HG03520 (cell line): Measurements from ENCODE around the gene ADAMTS13.

Experiments used
- ATAC-seq: cut with Tn5 transposase; IDR thresholded peaks from one replicate; pipeline ENCODE4 v1.9.1; 2021; ENCODE audit warnings: mild to moderate bottlenecking, moderate library complexity; ENCODE audit not compliant: unreplicated experiment

The ADAMTS13 gene

GRCh38 chr9:133452562-133452961 lies 30.4 kb downstream of the ADAMTS13 start:
- ATAC-seq, result no peak

GRCh38 chr9:133453651-133454050 lies 31.5 kb downstream of the ADAMTS13 start:
- no peak for ATAC-seq

- ATAC-seq, result no peak
Measured at GRCh38 chr9:133454325-133454724, 32.2 kb downstream of the ADAMTS13 start.

GRCh38 chr9:133454943-133455673 lies 32.9 kb downstream of the ADAMTS13 start:
- no peak for ATAC-seq

DNA sequence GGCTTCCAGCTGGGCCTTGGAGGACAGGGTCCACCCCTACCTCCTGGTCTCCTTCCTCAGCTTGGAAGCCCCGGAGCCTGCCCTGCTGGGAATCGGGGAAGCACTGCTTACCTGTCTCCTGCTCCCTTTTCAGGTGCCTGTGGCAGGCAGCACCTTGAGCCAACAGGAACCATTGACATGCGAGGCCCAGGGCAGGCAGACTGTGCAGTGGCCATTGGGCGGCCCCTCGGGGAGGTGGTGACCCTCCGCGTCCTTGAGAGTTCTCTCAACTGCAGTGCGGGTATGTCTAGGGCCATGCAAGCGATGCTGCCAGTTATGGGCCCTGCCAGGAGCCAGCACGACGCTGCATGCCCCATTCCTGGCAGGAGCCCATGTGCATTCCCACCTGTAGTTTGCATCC lies 33.8 kb downstream of the ADAMTS13 start:
- no peak for ATAC-seq

DNA sequence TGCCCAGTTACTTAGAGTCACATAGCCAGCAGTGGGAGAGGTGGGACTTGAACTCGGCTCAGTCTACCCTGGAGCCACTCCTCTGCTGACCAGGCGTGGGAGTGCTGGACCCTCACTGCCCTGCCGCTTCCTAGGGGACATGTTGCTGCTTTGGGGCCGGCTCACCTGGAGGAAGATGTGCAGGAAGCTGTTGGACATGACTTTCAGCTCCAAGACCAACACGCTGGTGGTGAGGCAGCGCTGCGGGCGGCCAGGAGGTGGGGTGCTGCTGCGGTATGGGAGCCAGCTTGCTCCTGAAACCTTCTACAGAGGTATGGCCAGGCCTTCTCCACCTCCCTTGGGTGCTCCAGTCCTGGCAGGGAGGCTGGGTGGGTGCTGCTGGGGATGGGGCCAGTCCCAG lies 34.2 kb downstream of the ADAMTS13 start:
- ATAC-seq, result no peak

- ATAC-seq, result no peak
Measured at GRCh38 chr9:133457233-133457632, 35.1 kb downstream of the ADAMTS13 start.

DNA sequence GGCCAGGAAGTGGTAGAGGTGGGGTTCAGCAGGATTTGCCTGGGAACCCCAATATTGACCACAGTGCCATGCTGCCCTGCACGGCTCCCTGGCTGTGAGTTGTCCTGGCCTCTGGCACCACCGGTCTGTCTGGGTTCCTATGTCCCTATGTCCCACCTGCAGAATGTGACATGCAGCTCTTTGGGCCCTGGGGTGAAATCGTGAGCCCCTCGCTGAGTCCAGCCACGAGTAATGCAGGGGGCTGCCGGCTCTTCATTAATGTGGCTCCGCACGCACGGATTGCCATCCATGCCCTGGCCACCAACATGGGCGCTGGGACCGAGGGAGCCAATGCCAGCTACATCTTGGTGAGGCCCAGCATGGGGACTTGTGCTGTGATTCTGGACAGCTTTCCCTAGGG lies 35.6 kb downstream of the ADAMTS13 start:
- ATAC-seq, result no peak

DNA sequence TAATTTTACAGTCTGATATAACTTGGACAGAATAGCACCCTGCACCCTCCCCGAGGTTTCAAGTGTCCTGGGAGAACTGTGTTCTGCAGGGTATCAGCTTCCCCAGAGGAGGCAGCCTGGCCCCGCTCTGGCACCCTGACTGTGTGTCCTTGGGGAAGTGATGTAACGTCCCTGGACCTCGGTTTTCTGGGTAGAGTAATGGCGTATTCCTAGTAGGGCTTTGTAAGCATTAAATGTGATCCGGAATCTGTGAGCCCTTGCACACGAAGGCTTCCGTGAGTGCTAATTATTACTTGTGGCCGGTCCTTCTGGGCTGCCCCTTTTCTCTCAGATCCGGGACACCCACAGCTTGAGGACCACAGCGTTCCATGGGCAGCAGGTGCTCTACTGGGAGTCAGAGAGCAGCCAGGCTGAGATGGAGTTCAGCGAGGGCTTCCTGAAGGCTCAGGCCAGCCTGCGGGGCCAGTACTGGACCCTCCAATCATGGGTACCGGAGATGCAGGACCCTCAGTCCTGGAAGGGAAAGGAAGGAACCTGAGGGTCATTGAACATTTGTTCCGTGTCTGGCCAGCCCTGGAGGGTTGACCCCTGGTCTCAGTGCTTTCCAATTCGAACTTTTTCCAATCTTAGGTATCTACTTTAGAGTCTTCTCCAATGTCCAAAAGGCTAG lies 36.6 kb downstream of the ADAMTS13 start:
- no peak for ATAC-seq

GRCh38 chr9:133459476-133460404 lies 37.6 kb downstream of the ADAMTS13 start, which contains the start of gene CACFD1:
CACFD1 (plus strand) TSS chr9:133459978; CDS start chr9:133460067, 89 bp downstream.
- peak; percentile 68 for ATAC-seq

DNA sequence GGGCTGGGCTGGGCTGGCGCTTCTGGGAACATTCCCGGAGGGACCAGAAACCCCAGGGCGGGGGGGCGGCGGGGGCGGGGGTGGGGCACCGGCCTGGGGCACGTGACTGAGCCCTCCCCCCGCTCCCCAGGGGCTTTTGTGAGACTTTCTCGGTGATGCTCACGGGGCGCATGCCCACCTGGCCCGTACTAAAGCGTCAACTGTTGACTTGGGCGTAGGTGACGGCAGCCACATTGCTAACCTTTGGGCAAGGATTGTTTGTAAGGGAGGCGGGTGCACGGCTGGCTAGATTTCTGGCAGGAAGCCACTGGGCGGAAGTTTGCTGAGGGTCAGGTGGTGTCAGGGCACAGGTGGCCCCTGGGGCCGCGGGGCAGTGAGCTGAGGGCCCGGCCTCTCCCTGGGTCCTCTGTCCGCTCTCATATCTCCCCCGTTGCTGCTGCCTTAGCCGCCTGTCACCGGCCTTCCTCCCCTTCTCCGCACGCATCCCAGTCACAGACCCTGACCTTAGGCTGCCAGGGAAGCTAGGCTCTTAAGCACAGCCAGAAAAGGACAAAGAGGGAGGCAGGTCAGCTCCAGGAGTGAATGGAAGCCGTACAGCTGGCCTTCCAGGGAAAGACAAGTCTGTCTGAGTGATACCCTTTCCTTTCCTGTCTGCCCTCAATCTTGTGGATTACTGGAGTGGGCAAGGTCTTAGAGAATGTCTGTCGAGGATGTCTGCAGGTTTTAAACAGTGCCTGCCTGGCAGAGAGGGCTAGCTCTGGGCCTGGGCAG lies 38.4 kb downstream of the ADAMTS13 start:
- ATAC-seq, result peak; percentile 11

- no peak for ATAC-seq
Measured at GRCh38 chr9:133461975-133462374, 39.8 kb downstream of the ADAMTS13 start.

DNA sequence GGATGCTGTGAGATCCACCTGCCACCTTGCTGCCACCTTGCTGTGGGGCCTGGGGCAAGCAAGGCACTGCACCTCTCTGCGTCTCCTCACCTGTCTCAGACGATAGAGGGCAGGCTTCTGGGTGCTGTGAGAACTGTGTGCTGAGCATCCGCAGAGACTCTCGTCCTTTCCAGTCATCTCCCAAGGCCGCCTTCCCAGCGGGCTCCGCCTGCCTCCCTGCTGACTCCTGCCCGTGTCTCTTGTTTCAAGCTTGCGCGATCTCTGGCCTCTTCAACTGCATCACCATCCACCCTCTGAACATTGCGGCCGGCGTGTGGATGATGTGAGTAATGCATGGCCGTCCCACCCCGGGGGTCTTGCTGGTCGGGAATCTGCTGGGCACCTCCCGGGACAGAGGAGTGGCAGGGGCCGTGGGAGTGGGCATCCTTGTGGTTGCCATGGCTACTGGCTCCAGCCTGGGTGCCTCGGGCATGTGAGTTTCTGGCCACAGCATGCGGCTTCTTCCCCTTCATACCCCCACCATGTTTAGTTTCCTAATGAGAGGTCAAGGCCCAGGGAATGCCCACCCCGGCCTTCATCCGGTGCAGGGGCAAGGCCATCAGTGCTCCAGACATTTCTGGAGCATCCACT lies 41.2 kb downstream of the ADAMTS13 start:
- no peak for ATAC-seq

GRCh38 chr9:133463864-133464615 lies 41.9 kb downstream of the ADAMTS13 start:
- ATAC-seq, result no peak

GRCh38 chr9:133464638-133465037 lies 42.5 kb downstream of the ADAMTS13 start:
- no peak for ATAC-seq

DNA sequence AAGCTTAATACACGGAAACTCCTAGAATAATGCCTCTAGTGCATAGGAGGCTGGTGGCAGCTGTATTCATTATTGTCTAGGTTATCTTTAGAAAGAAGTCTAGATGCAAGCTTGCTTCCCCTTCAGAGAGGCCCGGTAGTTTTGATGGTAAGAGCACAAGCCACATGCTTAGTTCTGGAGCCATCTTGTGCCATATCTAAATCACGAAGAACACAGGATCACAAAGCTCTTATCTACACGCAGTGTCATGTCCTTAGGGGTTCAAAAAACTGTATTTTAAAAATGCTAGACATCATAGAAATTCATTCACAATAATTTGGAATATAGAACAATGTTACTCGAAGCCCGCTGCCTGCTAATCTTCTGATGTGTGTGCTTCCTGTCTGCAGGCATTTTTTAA lies 43.8 kb downstream of the ADAMTS13 start:
- ATAC-seq, result no peak

DNA sequence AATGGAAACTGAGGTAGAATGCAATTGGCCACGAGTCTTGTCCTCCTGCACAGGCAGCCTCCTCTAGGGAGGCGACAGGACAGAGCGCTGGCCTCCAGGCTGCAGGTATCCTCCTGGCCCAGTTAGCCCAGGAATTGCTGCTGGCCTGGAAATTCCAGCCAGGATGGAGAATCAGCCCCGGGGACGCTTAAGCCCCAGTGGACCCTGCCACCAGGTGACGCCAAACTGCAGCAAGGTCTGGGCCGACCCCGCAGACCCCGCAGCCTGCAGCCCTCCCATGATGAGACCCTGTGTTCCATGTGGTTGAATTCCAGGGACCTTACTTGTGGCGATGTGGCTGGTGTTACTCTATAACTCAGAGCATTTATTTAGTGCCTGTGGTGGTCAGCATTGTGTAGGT lies 44.9 kb downstream of the ADAMTS13 start:
- ATAC-seq, result no peak

DNA sequence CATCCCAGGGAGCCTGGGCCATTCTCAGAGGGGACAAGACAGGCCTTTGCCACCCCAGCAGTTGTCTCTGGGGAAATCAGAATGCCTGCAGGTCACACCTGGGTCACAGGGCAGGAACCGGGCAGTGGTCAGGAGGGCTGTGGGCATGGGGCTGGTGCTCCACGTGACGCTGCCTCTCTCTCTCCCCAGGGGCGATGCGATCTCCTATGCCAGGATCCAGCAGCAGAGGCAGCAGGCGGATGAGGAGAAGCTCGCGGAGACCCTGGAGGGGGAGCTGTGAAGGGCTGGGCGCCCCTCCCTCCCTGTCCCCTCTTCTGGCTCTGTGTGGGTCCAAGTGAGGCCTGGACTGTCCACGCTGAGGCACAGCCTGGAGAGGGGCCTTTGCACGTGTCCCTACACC lies 46.2 kb downstream of the ADAMTS13 start:
- ATAC-seq, result no peak

- no peak for ATAC-seq
Measured at GRCh38 chr9:133468777-133469421, 46.7 kb downstream of the ADAMTS13 start.
